WTC11 (cell line): ENCODE results near the gene ZNF780B. TPM values are rescaled to one million over a fixed set of nuclear protein-coding genes. Genes with fewer than 3 reads are reported as not detected.

Experiments
- ATAC-seq: fragments of 200-7000 bp; cut with Tn5 transposase; 2 replicates; pipeline ENCODE4 v1.10.0; 2021; ENCODE audit warnings: mild to moderate bottlenecking, moderate library complexity
- CTCF ChIA-PET: fragments of 300-600 bp; sonication (Branson Sonifier 250); formaldehyde crosslinking; loops from one replicate; lab custom pipeline; 2021; ENCODE audit warnings: antibody characterized with exemption; lab: Charles Lee
- POLR2A ChIA-PET: fragments of 350-600 bp; sonication (Branson Sonifier 250); formaldehyde crosslinking; loops from one replicate; lab custom pipeline; 2021; ENCODE audit warnings: antibody characterized with exemption; lab: Charles Lee
- DNase-seq: peaks from one replicate; pipeline ENCODE4 v3.0.0; 2021; ENCODE audit warnings: low spot score
- H3K27ac Mint-ChIP-seq: 2 replicates; pipeline ENCODE4 v1.8.0; 2021; ENCODE audit warnings: mixed read lengths
- H3K27me3 Mint-ChIP-seq: 2 replicates; pipeline ENCODE4 v1.8.0; 2021; ENCODE audit warnings: low read depth, mild to moderate bottlenecking, moderate library complexity, mixed read lengths
- H3K36me3 Mint-ChIP-seq: 2 replicates; pipeline ENCODE4 v1.8.0; 2021; ENCODE audit warnings: mixed read lengths
- H3K4me1 Mint-ChIP-seq: 2 replicates; pipeline ENCODE4 v1.8.0; 2022; ENCODE audit warnings: mixed read lengths
- H3K4me3 Mint-ChIP-seq: 2 replicates; pipeline ENCODE4 v1.8.0; 2021; ENCODE audit warnings: mild to moderate bottlenecking, moderate library complexity, mixed read lengths
- H3K9me3 Mint-ChIP-seq: 2 replicates; pipeline ENCODE4 v1.8.0; 2021; ENCODE audit warnings: mixed read lengths
- CBFB ChIP-seq: sonication (generic); formaldehyde crosslinking; IDR thresholded peaks from 2 replicates; pipeline ENCODE4 v1.8.1; 2022; ENCODE audit warnings: mild to moderate bottlenecking, low read depth, missing genetic modification reagents
- ELF4 ChIP-seq: sonication (generic); formaldehyde crosslinking; IDR thresholded peaks from 2 replicates; pipeline ENCODE4 v1.8.1; 2022; ENCODE audit warnings: low read depth, mild to moderate bottlenecking, moderate library complexity, missing genetic modification reagents
- FOXK1 ChIP-seq: sonication (generic); formaldehyde crosslinking; IDR thresholded peaks from 2 replicates; pipeline ENCODE4 v1.8.0; 2022; ENCODE audit warnings: mild to moderate bottlenecking, moderate library complexity, missing genetic modification reagents
- IRF2 ChIP-seq: sonication (generic); formaldehyde crosslinking; IDR thresholded peaks from 2 replicates; pipeline ENCODE4 v1.8.0; 2022; ENCODE audit warnings: low read depth, missing genetic modification reagents, borderline replicate concordance
- MYBL2 ChIP-seq: sonication (generic); formaldehyde crosslinking; IDR thresholded peaks from 2 replicates; pipeline ENCODE4 v1.8.1; 2023; ENCODE audit warnings: mild to moderate bottlenecking, moderate library complexity, missing genetic modification reagents
- NFE2L1 ChIP-seq: sonication (generic); formaldehyde crosslinking; IDR thresholded peaks from 2 replicates; pipeline ENCODE4 v1.8.1; 2023; ENCODE audit warnings: missing genetic modification reagents
- OVOL2 ChIP-seq: fragments of 250-450 bp; sonication (Bioruptor Pico); IDR thresholded peaks from 2 replicates; pipeline ENCODE4 v1.9.0; 2021; ENCODE audit warnings: mild to moderate bottlenecking, borderline replicate concordance
- RELA ChIP-seq: sonication (generic); formaldehyde crosslinking; IDR thresholded peaks from 2 replicates; pipeline ENCODE4 v1.8.1; 2022; ENCODE audit warnings: missing genetic modification reagents, mild to moderate bottlenecking, borderline replicate concordance
- SMAD3 ChIP-seq: sonication (generic); formaldehyde crosslinking; IDR thresholded peaks from 2 replicates; pipeline ENCODE4 v1.8.0; 2022; ENCODE audit warnings: missing genetic modification reagents, mild to moderate bottlenecking, borderline replicate concordance
- ZNF121 ChIP-seq: sonication (generic); formaldehyde crosslinking; IDR thresholded peaks from 2 replicates; pipeline ENCODE4 v1.8.0; 2023; ENCODE audit warnings: missing genetic modification reagents
- ZNF396 ChIP-seq: fragments of 250-450 bp; sonication (Bioruptor Pico); IDR thresholded peaks from 2 replicates; pipeline ENCODE4 v1.8.0; 2021; ENCODE audit warnings: mild to moderate bottlenecking, moderate library complexity, borderline replicate concordance
- total RNA-seq: library from RNA; stranded (reverse); gene quantifications from 3 replicates; pipeline ENCODE4 v1.2.3, GENCODE V29; 2021
- TF ChIP-seq, protein P1 (sequence below): fragments of 200-600 bp; IDR thresholded peaks from 2 replicates; pipeline ENCODE4 v1.8.0; 2022; ENCODE audit warnings: antibody characterized with exemption
- TF ChIP-seq, protein P2 (sequence below): sonication (generic); formaldehyde crosslinking; IDR thresholded peaks from 2 replicates; pipeline ENCODE4 v1.8.0; 2022; ENCODE audit warnings: mild to moderate bottlenecking, missing genetic modification reagents
- TF ChIP-seq, protein P3 (sequence below): fragments of 250-450 bp; sonication (Bioruptor Pico); IDR thresholded peaks from 2 replicates; pipeline ENCODE4 v1.9.0; 2021; ENCODE audit warnings: mild to moderate bottlenecking
- TF ChIP-seq, protein P4 (sequence below): sonication (generic); formaldehyde crosslinking; conservative IDR thresholded peaks from 2 replicates; pipeline ENCODE4 v1.8.1; 2022; ENCODE audit warnings: mild to moderate bottlenecking, missing genetic modification reagents
- TF ChIP-seq, protein P5 (sequence below): sonication (generic); formaldehyde crosslinking; IDR thresholded peaks from 2 replicates; pipeline ENCODE4 v1.8.0; 2022; ENCODE audit warnings: mild to moderate bottlenecking, missing genetic modification reagents
- TF ChIP-seq, protein P6 (sequence below): sonication (generic); formaldehyde crosslinking; IDR thresholded peaks from 2 replicates; pipeline ENCODE4 v1.8.1; 2022; ENCODE audit warnings: low read depth, mild to moderate bottlenecking, moderate library complexity, missing genetic modification reagents, borderline replicate concordance

Gene ZNF780B
- total RNA-seq, 1 experiment from 2014 or later: 22.9 TPM

DNA sequence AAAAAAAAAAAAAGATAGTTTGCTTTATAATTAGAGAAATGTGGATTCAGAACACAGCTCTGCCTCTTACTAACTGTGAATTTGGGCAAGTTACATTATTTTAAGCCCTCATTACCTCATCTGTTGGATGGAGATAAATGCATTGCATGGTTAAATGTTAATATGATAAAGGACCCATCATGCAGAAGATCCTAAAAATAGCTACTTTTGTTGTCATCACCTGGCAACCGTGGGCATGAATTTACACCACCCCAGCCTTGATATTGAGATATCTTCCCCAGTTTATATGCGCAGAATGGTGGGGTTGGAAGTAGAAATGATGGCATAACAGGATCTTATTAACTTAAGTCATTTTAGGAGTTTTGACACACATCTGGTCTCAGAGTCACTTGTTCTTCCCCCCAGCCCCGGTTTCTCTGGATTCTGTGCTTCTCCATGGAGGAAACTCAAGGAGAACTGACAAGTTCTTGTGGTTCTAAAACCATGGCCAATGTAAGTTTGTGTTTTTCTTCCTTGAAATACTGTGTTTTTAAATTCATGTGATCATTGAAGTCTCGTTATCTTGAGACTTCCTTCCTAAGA lies 50.2 kb downstream of the ZNF780B start:
- H3K4me1 Mint-ChIP-seq: no peaks in the 10 kb centered on the region
- POLR2A ChIA-PET: interaction anchor here (0.6 kb wide), 1 partner anchor 160 kb away, joined by 3 read pairs; the partner anchor contains the start of gene FBL
- peaks cover 16% of the 10 kb centered on the region for H3K9me3 Mint-ChIP-seq
- H3K27me3 Mint-ChIP-seq: no peaks in the 10 kb centered on the region
- H3K27ac Mint-ChIP-seq: no peak overlapping the region; the same call in 1 of the 2 replicates
- no peak for DNase-seq
- H3K36me3 Mint-ChIP-seq: peaks cover 15% of the 10 kb centered on the region
- no peak overlapping the region for H3K4me3 Mint-ChIP-seq
- CTCF ChIA-PET: no interaction called here
- TF ChIP-seq CBFB (CRISPR knock-in tag): no peak
- TF ChIP-seq, protein P1, sequence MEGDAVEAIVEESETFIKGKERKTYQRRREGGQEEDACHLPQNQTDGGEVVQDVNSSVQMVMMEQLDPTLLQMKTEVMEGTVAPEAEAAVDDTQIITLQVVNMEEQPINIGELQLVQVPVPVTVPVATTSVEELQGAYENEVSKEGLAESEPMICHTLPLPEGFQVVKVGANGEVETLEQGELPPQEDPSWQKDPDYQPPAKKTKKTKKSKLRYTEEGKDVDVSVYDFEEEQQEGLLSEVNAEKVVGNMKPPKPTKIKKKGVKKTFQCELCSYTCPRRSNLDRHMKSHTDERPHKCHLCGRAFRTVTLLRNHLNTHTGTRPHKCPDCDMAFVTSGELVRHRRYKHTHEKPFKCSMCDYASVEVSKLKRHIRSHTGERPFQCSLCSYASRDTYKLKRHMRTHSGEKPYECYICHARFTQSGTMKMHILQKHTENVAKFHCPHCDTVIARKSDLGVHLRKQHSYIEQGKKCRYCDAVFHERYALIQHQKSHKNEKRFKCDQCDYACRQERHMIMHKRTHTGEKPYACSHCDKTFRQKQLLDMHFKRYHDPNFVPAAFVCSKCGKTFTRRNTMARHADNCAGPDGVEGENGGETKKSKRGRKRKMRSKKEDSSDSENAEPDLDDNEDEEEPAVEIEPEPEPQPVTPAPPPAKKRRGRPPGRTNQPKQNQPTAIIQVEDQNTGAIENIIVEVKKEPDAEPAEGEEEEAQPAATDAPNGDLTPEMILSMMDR: no peak
- TF ChIP-seq, protein P2, sequence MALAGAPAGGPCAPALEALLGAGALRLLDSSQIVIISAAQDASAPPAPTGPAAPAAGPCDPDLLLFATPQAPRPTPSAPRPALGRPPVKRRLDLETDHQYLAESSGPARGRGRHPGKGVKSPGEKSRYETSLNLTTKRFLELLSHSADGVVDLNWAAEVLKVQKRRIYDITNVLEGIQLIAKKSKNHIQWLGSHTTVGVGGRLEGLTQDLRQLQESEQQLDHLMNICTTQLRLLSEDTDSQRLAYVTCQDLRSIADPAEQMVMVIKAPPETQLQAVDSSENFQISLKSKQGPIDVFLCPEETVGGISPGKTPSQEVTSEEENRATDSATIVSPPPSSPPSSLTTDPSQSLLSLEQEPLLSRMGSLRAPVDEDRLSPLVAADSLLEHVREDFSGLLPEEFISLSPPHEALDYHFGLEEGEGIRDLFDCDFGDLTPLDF (CRISPR knock-in tag): no peak
- no peak for TF ChIP-seq MYBL2
- TF ChIP-seq NFE2L1 (CRISPR knock-in tag): no peak
- TF ChIP-seq, protein P3, sequence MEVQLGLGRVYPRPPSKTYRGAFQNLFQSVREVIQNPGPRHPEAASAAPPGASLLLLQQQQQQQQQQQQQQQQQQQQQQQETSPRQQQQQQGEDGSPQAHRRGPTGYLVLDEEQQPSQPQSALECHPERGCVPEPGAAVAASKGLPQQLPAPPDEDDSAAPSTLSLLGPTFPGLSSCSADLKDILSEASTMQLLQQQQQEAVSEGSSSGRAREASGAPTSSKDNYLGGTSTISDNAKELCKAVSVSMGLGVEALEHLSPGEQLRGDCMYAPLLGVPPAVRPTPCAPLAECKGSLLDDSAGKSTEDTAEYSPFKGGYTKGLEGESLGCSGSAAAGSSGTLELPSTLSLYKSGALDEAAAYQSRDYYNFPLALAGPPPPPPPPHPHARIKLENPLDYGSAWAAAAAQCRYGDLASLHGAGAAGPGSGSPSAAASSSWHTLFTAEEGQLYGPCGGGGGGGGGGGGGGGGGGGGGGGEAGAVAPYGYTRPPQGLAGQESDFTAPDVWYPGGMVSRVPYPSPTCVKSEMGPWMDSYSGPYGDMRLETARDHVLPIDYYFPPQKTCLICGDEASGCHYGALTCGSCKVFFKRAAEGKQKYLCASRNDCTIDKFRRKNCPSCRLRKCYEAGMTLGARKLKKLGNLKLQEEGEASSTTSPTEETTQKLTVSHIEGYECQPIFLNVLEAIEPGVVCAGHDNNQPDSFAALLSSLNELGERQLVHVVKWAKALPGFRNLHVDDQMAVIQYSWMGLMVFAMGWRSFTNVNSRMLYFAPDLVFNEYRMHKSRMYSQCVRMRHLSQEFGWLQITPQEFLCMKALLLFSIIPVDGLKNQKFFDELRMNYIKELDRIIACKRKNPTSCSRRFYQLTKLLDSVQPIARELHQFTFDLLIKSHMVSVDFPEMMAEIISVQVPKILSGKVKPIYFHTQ (CRISPR knock-in tag): no peak
- TF ChIP-seq, protein P4, sequence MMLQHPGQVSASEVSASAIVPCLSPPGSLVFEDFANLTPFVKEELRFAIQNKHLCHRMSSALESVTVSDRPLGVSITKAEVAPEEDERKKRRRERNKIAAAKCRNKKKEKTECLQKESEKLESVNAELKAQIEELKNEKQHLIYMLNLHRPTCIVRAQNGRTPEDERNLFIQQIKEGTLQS: no peak
- no peak for TF ChIP-seq RELA (CRISPR knock-in tag)
- TF ChIP-seq, protein P5, sequence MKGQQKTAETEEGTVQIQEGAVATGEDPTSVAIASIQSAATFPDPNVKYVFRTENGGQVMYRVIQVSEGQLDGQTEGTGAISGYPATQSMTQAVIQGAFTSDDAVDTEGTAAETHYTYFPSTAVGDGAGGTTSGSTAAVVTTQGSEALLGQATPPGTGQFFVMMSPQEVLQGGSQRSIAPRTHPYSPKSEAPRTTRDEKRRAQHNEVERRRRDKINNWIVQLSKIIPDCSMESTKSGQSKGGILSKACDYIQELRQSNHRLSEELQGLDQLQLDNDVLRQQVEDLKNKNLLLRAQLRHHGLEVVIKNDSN (CRISPR knock-in tag): no peak
- TF ChIP-seq, protein P6, sequence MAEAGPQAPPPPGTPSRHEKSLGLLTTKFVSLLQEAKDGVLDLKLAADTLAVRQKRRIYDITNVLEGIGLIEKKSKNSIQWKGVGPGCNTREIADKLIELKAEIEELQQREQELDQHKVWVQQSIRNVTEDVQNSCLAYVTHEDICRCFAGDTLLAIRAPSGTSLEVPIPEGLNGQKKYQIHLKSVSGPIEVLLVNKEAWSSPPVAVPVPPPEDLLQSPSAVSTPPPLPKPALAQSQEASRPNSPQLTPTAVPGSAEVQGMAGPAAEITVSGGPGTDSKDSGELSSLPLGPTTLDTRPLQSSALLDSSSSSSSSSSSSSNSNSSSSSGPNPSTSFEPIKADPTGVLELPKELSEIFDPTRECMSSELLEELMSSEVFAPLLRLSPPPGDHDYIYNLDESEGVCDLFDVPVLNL (CRISPR knock-in tag): no peak
- no peak for TF ChIP-seq ZNF121 (CRISPR knock-in tag)
- no peak for TF ChIP-seq OVOL2
- no peak for TF ChIP-seq FOXK1 (CRISPR knock-in tag)
- no peak for TF ChIP-seq ELF4 (CRISPR knock-in tag)
- no peak for TF ChIP-seq ZNF396 (CRISPR knock-in tag)
- ATAC-seq: no peak

DNA sequence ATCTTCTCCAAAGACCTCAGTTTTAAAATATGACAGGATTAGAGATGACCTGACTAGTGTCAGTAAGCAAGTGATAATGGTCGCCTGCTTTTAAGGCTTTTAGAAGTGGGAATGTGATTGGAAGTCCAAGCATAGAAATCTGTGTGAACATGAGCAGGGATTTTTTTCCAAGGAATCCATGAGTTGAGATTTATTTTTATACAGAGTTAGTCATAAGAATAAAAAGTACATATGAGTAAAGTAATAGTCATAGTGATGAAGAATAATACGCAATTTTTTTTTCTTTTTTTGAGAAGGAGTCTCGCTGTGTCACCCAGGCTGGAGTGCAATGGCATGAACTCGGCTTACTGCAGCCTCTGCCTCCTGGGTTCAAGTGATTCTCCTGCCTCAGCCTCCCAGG lies 57.5 kb downstream of the ZNF780B start:
- CTCF ChIA-PET: no interaction called here

More for the DNA sequence above, 57.5 kb downstream of the ZNF780B start:
- peaks cover 14% of the 10 kb centered on the region for H3K36me3 Mint-ChIP-seq
- no peak for TF ChIP-seq IRF2
- TF ChIP-seq SMAD3 (CRISPR knock-in tag): no peak
- H3K4me1 Mint-ChIP-seq: peaks cover 14% of the 10 kb centered on the region
- no peak for ATAC-seq
- no peaks in the 10 kb centered on the region for H3K27me3 Mint-ChIP-seq
- H3K27ac Mint-ChIP-seq: no peak overlapping the region
- DNase-seq: no peak
- H3K9me3 Mint-ChIP-seq: peaks cover 17% of the 10 kb centered on the region
- POLR2A ChIA-PET: no interaction called here
- H3K4me3 Mint-ChIP-seq: peak overlapping the region; percentile 99
